Frontal cortex (tissue), 4 donors: ENCODE measurements around the gene KAZN. TPM values are rescaled to one million over a fixed set of nuclear protein-coding genes. Genes with fewer than 3 reads are reported as not detected.

Experiments used
- DNase-seq, 2 donors: peaks; one replicate each; pipeline ENCODE4 v3.0.0; 2012; ENCODE audit warnings: low spot score in 2 of 2
- FAIRE-seq: peaks from 2 replicates; lab custom pipeline; 2012; peaks lifted over from hg19 to GRCh38; lab: Jason Lieb, UNC
- total RNA-seq: library from RNA; depleted of rRNA; stranded (reverse); fragments of >200 nt; gene quantifications from one replicate; pipeline ENCODE4 v1.2.3, GENCODE V29; 2014
- donor health status: control.
- donor health status: control.
- donor health status: control.

Gene KAZN
- total RNA-seq, 1 donor from 2014 or later, result 17.1 TPM

GRCh38 chr1:14733048-14733778 is 134.7 kb downstream of the KAZN start:
- DNase-seq (no peak), FAIRE-seq (no peak)

DNA sequence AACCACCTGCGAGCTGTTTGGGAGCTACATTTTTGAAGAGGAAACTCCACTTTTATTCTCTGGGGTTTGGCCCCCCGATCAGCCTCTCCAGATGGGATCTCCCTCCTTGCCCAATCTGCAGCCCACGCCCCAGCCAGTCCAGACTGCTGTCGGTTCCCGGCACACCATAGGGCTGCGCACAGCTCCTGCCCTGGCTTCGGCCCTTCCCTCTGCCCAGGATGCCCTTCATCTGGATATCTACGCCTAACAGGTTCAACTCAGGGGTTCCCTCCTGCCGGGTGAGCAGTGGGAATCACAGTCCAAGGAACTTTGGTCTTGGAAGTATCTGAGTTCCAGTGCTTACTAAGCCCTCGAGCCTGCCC is 135.3 kb downstream of the KAZN start:
- FAIRE-seq, result no peak
- DNase-seq, result no peak

- FAIRE-seq, result no peak
- no peak for DNase-seq
These were observed 137.4 kb downstream of the KAZN start for GRCh38 chr1:14735841-14736240.

- FAIRE-seq (no peak), DNase-seq (no peak)
These were observed 139.1 kb downstream of the KAZN start for GRCh38 chr1:14737561-14738094.

- no peak for DNase-seq
- FAIRE-seq, result no peak
These were observed 139.8 kb downstream of the KAZN start for GRCh38 chr1:14738235-14738634.

DNA sequence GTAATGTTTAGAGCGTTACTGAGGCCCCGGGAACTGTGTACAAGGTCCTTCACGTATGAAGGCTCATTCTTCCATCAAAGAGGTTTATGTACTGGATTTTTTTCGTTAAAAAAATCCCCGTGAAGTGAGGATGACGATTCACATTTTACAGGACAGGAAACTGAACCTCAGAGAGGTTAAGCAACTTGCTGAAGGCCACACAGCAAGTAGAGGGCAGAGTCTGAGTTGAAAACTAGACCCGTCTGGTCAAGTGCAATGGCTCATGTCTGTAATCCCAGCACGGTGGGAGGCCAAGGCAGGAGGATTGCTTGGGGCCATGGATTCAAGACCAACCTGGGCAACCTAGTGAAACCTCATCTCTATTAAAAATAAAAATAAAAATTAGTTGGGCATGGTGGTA is 140.2 kb downstream of the KAZN start:
- no peak for DNase-seq

GRCh38 chr1:14739082-14739832 is 140.8 kb downstream of the KAZN start:
- no peak for FAIRE-seq

More for the DNA sequence above, 140.2 kb downstream of the KAZN start:
- no peak for FAIRE-seq

GRCh38 chr1:14740016-14740415 is 141.5 kb downstream of the KAZN start:
- no peak for FAIRE-seq
- DNase-seq, result no peak

More at GRCh38 chr1:14739082-14739832, 140.8 kb downstream of the KAZN start:
- no peak for DNase-seq

DNA sequence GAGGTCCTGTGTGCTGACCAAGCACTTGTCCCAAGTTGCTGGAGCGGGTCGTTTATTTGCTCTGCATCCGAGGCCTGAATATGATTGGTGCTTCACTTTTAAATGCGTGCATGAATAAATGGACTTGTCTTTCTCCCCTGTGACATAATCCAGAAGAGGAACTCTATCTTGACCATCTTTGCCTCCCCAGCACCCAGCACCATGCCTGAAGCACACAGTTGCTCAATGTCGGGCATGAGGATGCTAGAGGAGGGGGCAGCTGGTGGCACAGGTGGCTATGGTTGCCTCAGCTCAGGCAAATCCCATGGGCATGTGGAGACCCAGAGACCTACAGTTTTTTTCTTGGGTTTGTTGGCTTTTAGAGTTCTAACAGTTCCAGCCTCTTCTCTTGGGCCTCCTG is 142.6 kb downstream of the KAZN start:
- no peak for FAIRE-seq
- no peak for DNase-seq

GRCh38 chr1:14741532-14741931 is 143.0 kb downstream of the KAZN start:
- FAIRE-seq, result no peak

GRCh38 chr1:14742181-14742980 is 143.9 kb downstream of the KAZN start:
- DNase-seq, result no peak
- FAIRE-seq, result no peak

More at GRCh38 chr1:14741532-14741931, 143.0 kb downstream of the KAZN start:
- no peak for DNase-seq

GRCh38 chr1:14743368-14743767 is 144.9 kb downstream of the KAZN start:
- no peak for DNase-seq
- FAIRE-seq, result no peak

DNA sequence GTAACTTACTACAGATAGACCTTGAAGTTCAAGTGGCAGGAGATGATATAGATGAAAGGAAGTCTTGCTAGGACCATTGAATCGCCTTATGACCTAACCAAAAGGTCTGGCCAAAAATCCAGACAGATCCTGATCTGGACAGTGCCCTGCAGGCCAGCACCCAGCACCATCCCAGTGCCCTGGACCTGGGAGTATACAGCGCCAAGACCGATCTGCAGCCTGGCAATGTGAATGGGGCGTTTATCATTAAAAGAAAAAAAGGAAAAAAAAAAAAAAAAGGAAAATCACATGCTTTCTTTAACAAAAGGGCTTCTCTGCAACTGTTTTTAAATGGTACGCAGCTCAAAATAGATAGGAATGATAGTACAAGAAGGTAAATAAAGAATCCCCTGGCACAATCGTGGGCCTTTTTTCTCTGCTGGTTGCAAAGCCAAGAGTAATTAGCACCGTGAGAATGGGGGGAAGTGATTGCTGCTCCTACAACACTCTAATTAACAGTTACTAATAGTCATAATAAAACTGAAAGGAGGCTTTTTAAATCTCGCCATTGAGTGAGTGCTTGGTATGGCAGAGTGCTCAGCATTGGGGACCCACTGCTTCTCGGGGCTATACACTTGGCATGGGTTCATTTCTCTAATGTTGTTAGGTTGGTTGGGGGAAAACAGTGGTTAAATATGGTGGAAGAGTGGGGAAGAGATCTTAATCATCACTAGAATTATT is 146.7 kb downstream of the KAZN start:
- FAIRE-seq (no peak), DNase-seq (no peak)

DNA sequence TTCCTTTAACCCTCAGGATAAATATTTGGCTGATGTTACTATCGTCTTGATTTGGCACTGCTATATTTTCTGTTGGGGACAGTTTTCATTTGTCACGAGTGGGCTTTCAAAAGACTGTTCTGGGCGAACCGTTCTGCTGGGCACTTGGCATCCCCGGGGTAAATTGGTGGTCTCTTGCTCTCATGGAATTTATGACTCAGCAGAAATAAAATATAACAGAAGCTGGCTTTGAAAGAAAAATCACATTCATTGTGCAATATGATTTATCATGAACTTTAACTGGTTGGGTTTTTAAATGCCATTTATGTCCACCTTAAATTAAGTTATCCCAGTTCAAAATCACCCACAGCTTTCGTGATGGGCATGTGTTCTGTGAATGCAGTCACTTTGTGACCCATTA is 147.3 kb downstream of the KAZN start:
- no peak for FAIRE-seq
- DNase-seq, result no peak

- no peak for FAIRE-seq
- no peak for DNase-seq
These were observed 147.9 kb downstream of the KAZN start for GRCh38 chr1:14746393-14746792.

- DNase-seq (no peak), FAIRE-seq (no peak)
These were observed 149.7 kb downstream of the KAZN start for GRCh38 chr1:14748151-14748550.

DNA sequence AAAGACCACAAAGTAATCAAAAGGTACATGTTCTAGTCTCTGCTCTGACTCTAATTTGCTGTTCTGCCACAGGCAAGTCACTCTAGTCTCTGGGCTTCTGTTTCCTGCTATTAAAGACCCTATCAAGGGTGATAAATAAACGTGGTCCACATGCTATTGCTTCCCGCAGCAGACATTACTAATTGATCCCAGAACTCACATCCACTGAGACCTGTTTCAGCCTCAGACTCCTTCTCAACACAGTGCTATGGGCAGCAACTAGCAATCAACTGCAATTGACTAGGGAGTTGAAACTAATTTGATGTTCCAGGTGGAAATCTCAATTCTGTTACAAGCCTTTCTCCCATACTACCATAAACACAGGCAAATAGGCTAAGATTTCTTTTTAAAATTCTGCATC is 150.5 kb downstream of the KAZN start:
- no peak for FAIRE-seq
- DNase-seq, result no peak

- FAIRE-seq (no peak), DNase-seq (no peak)
These were observed 152.0 kb downstream of the KAZN start for GRCh38 chr1:14750490-14750889.

DNA sequence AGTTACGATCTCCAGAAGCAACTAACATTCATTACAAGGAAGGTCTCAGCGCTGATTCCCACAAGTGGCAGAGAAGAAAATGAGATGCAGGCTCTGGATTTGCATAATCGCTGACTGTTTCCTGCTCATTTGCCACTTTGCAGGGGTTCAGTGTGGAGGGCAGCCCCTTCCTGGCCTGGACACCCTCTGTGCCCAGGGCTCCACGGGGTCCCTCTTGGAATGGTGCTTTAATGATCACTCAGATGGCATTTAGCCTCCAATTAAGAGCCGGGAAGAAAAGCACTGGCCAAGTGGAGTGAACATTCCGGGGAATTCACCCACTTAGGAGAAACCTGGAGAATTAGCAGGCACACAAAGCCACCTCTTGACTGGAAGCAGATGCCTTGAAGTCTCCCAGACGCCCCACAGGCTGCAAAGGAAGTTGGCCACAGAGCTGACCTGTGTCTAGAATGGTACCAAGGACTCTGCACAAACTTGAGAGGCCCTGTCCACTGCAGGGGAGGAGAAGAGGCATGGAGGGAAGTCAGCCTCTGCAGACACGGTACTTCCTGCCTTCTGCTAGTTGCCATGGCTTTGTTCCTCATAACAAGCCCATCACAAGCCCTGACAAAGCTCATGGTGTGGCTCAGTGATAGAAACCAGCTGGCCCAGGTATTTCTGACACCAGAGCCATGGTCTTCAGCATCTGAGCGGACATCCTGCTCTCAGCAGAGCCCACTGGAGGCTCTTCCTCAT is 157.2 kb downstream of the KAZN start:
- DNase-seq (no peak), FAIRE-seq (no peak)
